ENCODE data around the gene MYO19. TPM values are rescaled to one million over a fixed set of nuclear protein-coding genes. Genes with fewer than 3 reads are reported as not detected.
"Not testable (repeated sequence)": the region's sequence is repeated elsewhere in the genome, so short reads cannot be mapped to it uniquely, and the experiment has no call there.

MYO19 gene
- total and polyA plus RNA-seq, 2 of the 4 experiments (the other 2 are of a cell fraction): 35.8 to 55.6 TPM

DNA sequence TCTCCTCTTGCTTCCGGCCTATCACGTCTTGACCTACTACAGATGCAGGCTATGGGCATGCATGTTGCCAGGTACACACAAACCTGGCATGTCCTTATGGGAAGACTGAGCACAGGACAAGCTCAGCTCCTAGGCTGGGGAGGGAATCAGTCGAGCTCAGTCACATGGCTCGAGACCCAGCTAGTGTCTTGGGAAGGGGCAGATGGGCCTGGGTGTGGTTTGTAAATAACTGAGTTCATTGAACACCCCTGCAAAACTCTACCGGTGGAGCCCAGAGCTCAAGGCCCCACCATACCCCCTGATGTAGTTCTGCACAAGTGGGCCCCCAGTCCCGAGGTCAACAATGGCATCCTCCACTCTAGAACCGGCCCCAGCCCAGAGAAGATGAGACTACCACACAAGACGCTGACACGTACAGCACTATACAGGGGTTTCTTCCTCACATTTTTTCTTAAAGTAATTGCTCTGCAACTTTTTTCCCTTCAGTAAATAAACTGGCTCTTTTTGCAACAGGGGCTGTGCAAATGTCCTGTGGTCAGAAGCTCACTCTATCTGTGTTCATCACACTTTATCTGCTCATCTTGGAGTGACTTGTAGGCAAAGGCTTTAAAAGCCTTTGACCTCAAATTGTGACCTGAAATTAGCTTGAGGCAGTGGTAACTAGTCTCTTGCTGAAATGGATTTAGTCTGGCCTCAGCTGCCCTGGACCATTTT lies 25.2 kb downstream of the MYO19 start:
- no peak overlapping the region for H3K56ac ChIP-seq (ENCODE audit: extremely low read depth, insufficient read depth, low read length)
- in situ Hi-C loops (cut with MboI; ENCODE audit: low sequenced_read_pairs): no loop called here
- H3K4ac ChIP-seq (ENCODE audit: low read depth, low read length): no peak overlapping the region
- H4K20me1 ChIP-seq (ENCODE audit: insufficient read depth, low read length): no peaks in the 10 kb centered on the region
- H2BK5ac ChIP-seq (ENCODE audit: low read depth, low read length, poor library complexity, severe bottlenecking): no peak overlapping the region
- no peaks in the 10 kb centered on the region for H3K4me1 ChIP-seq (ENCODE audit: control insufficient read depth, insufficient read depth, low read length)
- H4K8ac ChIP-seq (ENCODE audit: low read depth in 2 of 2, low read length in 2 of 2): no peak overlapping the region
- no peak overlapping the region for H4K5ac ChIP-seq (ENCODE audit: low read depth, low read length)
- no peaks in the 10 kb centered on the region for H3K9me3 ChIP-seq (ENCODE audit: control insufficient read depth, insufficient read depth, low read length)
- WGBS, 2 experiments (ENCODE audit: extremely low coverage in 2 of 2, insufficient read length in 1 of 2): 91% methylated on average over 6 of the region's 9 CpGs; no CpG with 5 or more reads in 1 of the 2 experiments
- no peak overlapping the region for H4K91ac ChIP-seq (ENCODE audit: insufficient read depth, low read depth, low read length)
- no peak overlapping the region for H2BK20ac ChIP-seq (ENCODE audit: low read depth, low read length)
- H3K14ac ChIP-seq (replicated peaks; ENCODE audit: low read depth, low read length): no peak overlapping the region
- TF ChIP-seq POLR2A (IDR thresholded peaks at IDR 0.05; ENCODE audit: low read depth, low read length) (no peak), SMC3 (IDR thresholded peaks at IDR 0.05; ENCODE audit: low read depth, low read length) (no peak), NFE2L2 (IDR thresholded peaks at IDR 0.05; ENCODE audit: low read depth, low read length) (no peak), CEBPB (IDR thresholded peaks at IDR 0.05; ENCODE audit: low read depth, low read length) (no peak), MAZ (IDR thresholded peaks at IDR 0.05; ENCODE audit: borderline replicate concordance, low read depth, low read length) (no peak), BHLHE40 (IDR thresholded peaks at IDR 0.05; ENCODE audit: low read depth, low read length) (no peak), MXI1 (IDR thresholded peaks at IDR 0.05; ENCODE audit: borderline replicate concordance, low read depth, low read length) (no peak), RAD21 (IDR thresholded peaks at IDR 0.05; ENCODE audit: low read length) (no peak), CHD1 (IDR thresholded peaks at IDR 0.05; ENCODE audit: low read depth, low read length) (no peak)
- no peak for ATAC-seq (ENCODE audit: low read depth)
- CTCF ChIA-PET: no interaction called here
- no peak overlapping the region for H3K27ac ChIP-seq (ENCODE audit: insufficient read depth, low read length)
- no peak for DNase-seq
- no peak overlapping the region for H3K4me2 ChIP-seq (ENCODE audit: low read depth, low read length)
- H2AK9ac ChIP-seq (replicated peaks; ENCODE audit: low read depth, low read length, poor library complexity): no peak overlapping the region
- H3K4me3 ChIP-seq (ENCODE audit: insufficient read depth, low read depth, low read length): no peak overlapping the region
- H2BK15ac ChIP-seq (ENCODE audit: low read depth, low read length): no peak overlapping the region
- intact Hi-C loops (cut with micrococcal nuclease): no loop called here
- peaks cover 50% of the 10 kb centered on the region for H3K36me3 ChIP-seq (ENCODE audit: control insufficient read depth, insufficient read depth, low read length)
- no peak overlapping the region for H2BK120ac ChIP-seq (ENCODE audit: low read depth, low read length)
- no peaks in the 10 kb centered on the region for H3K79me1 ChIP-seq (ENCODE audit: low read depth in 1 of 2, low read length in 2 of 2)
- H3K23ac ChIP-seq (ENCODE audit: low read depth, low read length): no peak overlapping the region
- no peak overlapping the region for H3K18ac ChIP-seq (ENCODE audit: low read depth, low read length)
- peaks cover 11% of the 10 kb centered on the region; the same call in 1 of the 2 replicates for H3K9me1 ChIP-seq (ENCODE audit: insufficient read depth, low read length)
- no peak overlapping the region for H2AFZ ChIP-seq (replicated peaks; ENCODE audit: low read length, poor library complexity)
- no peaks in the 10 kb centered on the region for H3K27me3 ChIP-seq (ENCODE audit: control insufficient read depth, insufficient read depth, low read length)
- no peak overlapping the region for H2AK5ac ChIP-seq (ENCODE audit: low read depth, low read length)
- dilution Hi-C loops (cut with HindIII; ENCODE audit: low sequenced_read_pairs, unreplicated experiment): no loop called here
- no TSS peak for BruUV-seq (replicated peaks)
- POLR2A ChIA-PET (ENCODE audit: unreplicated experiment): no interaction called here
- no peak overlapping the region for H3K9ac ChIP-seq (ENCODE audit: low read depth, low read length)

DNA sequence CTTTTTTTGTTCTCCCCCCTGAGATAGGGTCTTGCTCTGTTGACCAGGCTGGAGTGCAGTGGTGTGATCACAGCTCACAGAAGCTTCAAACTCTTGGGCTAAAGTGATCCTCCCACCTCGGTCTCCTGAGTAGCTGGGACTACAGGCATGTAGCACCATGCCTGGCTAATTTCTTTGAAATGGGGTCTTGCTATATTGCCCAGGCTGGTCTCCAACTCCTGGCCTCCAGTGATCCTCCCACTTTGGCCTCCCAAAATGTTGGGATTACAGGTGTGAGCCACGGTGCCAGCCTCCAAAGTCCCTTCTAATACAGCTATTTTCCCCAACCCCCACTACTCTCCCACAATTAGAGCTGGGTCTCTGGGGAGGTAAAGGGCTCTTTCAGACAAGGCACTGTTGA lies 26.2 kb downstream of the MYO19 start:
- H4K91ac ChIP-seq (ENCODE audit: insufficient read depth, low read depth, low read length); H3K9me3 ChIP-seq (ENCODE audit: control insufficient read depth, insufficient read depth, low read length); intact Hi-C loops (cut with micrococcal nuclease); H3K23ac ChIP-seq (ENCODE audit: low read depth, low read length); H4K8ac ChIP-seq (ENCODE audit: low read depth in 2 of 2, low read length in 2 of 2); H3K4me2 ChIP-seq (ENCODE audit: low read depth, low read length); CTCF ChIA-PET; H2BK20ac ChIP-seq (ENCODE audit: low read depth, low read length); BruUV-seq (replicated peaks); H3K18ac ChIP-seq (ENCODE audit: low read depth, low read length); H2AK5ac ChIP-seq (ENCODE audit: low read depth, low read length); H3K79me1 ChIP-seq (ENCODE audit: low read depth in 1 of 2, low read length in 2 of 2); H3K4me1 ChIP-seq (ENCODE audit: control insufficient read depth, insufficient read depth, low read length); POLR2A ChIA-PET (ENCODE audit: unreplicated experiment); H4K20me1 ChIP-seq (ENCODE audit: insufficient read depth, low read length); H3K4me3 ChIP-seq (ENCODE audit: insufficient read depth, low read depth, low read length); H2AFZ ChIP-seq (replicated peaks; ENCODE audit: low read length, poor library complexity); H4K5ac ChIP-seq (ENCODE audit: low read depth, low read length); H2BK120ac ChIP-seq (ENCODE audit: low read depth, low read length); in situ Hi-C loops (cut with MboI; ENCODE audit: low sequenced_read_pairs); H3K4ac ChIP-seq (ENCODE audit: low read depth, low read length); H3K14ac ChIP-seq (replicated peaks; ENCODE audit: low read depth, low read length); H2BK15ac ChIP-seq (ENCODE audit: low read depth, low read length); H3K9ac ChIP-seq (ENCODE audit: low read depth, low read length); H2AK9ac ChIP-seq (replicated peaks; ENCODE audit: low read depth, low read length, poor library complexity); H3K27me3 ChIP-seq (ENCODE audit: control insufficient read depth, insufficient read depth, low read length); DNase-seq; H3K27ac ChIP-seq (ENCODE audit: insufficient read depth, low read length); H2BK5ac ChIP-seq (ENCODE audit: low read depth, low read length, poor library complexity, severe bottlenecking); ATAC-seq (ENCODE audit: low read depth); H3K56ac ChIP-seq (ENCODE audit: extremely low read depth, insufficient read depth, low read length); dilution Hi-C loops (cut with HindIII; ENCODE audit: low sequenced_read_pairs, unreplicated experiment): not testable (repeated sequence)
- Histone ChIP-seq H3K9me1 (ENCODE audit: insufficient read depth, low read length) (peaks cover 11% of the 10 kb centered on the region; the same call in 1 of the 2 replicates), H3K36me3 (ENCODE audit: control insufficient read depth, insufficient read depth, low read length) (peaks cover 50% of the 10 kb centered on the region)
- WGBS, 2 experiments (ENCODE audit: extremely low coverage in 2 of 2, insufficient read length in 1 of 2): 80% methylated on average over 1 of the region's 2 CpGs; no CpG with 5 or more reads in 1 of the 2 experiments

All from IMR-90 (cell line).